PFSK-1 (cell line): ENCODE data around the gene TTC27.

ENCODE experiments used
- FOXP2 ChIP-seq: optimal IDR thresholded peaks from 2 replicates; pipeline ENCODE3; 2011; ENCODE audit warnings: borderline replicate concordance, control low read depth, inconsistent platforms; ENCODE audit not compliant: insufficient read depth; ENCODE audit errors: extremely low read length, extremely low read depth
- POLR2AphosphoS5 ChIP-seq: IDR thresholded peaks from 2 replicates; pipeline ENCODE4 v1.6.1; 2012; ENCODE audit warnings: low read depth, mild to moderate bottlenecking, control low read depth, low read length, moderate library complexity
- SIN3A ChIP-seq: IDR thresholded peaks from 2 replicates; pipeline ENCODE4 v1.6.1; 2012; ENCODE audit warnings: mild to moderate bottlenecking, low read length, moderate library complexity, borderline replicate concordance; ENCODE audit not compliant: insufficient read depth
- TAF1 ChIP-seq: IDR thresholded peaks from 2 replicates; pipeline ENCODE4 v1.6.1; 2012; ENCODE audit warnings: low read length, control low read depth, borderline replicate concordance; ENCODE audit not compliant: insufficient read depth
- TF ChIP-seq, protein P1 (sequence below), 2 experiments: IDR thresholded peaks; 2 replicates each; pipeline versions ENCODE4 v1.6.1 to v1.8.0; 2011 to 2012; ENCODE audit warnings: low read depth in 2 of 2, low read length in 2 of 2, control low read depth in 1 of 2, inconsistent platforms in 1 of 2, mild to moderate bottlenecking in 1 of 2, moderate library complexity in 1 of 2; ENCODE audit not compliant: insufficient read depth in 1 of 2

DNA sequence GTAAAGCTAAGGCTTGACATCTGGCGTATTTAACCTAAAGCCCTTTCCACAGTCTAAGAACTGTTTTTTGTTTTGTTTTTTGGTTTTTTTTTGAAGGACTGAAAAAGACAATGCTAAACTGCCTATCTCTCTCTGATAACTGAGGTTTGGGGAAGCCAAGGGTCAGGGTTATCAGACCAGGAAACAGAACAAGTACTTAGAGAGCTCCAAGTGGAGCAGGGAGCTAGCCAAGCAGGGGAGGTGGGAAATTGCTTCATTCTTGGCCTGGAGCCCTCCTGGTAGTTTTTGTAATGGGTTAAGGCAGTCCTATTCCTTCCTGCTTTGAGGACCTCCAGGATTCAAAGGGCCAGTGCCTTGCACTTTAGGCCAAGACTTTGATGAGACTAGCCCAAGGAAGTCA, 164.6 kb downstream of the TTC27 start:
- TF ChIP-seq POLR2AphosphoS5 (no peak), SIN3A (no peak), TAF1 (no peak), FOXP2 (no peak)
- TF ChIP-seq, protein P1, sequence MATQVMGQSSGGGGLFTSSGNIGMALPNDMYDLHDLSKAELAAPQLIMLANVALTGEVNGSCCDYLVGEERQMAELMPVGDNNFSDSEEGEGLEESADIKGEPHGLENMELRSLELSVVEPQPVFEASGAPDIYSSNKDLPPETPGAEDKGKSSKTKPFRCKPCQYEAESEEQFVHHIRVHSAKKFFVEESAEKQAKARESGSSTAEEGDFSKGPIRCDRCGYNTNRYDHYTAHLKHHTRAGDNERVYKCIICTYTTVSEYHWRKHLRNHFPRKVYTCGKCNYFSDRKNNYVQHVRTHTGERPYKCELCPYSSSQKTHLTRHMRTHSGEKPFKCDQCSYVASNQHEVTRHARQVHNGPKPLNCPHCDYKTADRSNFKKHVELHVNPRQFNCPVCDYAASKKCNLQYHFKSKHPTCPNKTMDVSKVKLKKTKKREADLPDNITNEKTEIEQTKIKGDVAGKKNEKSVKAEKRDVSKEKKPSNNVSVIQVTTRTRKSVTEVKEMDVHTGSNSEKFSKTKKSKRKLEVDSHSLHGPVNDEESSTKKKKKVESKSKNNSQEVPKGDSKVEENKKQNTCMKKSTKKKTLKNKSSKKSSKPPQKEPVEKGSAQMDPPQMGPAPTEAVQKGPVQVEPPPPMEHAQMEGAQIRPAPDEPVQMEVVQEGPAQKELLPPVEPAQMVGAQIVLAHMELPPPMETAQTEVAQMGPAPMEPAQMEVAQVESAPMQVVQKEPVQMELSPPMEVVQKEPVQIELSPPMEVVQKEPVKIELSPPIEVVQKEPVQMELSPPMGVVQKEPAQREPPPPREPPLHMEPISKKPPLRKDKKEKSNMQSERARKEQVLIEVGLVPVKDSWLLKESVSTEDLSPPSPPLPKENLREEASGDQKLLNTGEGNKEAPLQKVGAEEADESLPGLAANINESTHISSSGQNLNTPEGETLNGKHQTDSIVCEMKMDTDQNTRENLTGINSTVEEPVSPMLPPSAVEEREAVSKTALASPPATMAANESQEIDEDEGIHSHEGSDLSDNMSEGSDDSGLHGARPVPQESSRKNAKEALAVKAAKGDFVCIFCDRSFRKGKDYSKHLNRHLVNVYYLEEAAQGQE (IDR thresholded peaks at IDR 0.05; ENCODE audit: insufficient read depth in 1 of 2, low read depth in 2 of 2, low read length in 2 of 2) = no peak
